ENCODE data around the gene SBF1.

GRCh38 chr22:50483977-50484853 lies 9.4 kb upstream of the SBF1 start:
- TF ChIP-seq POLR2AphosphoS5 (IDR thresholded peaks at IDR 0.05) (no peak), EP300 (IDR thresholded peaks at IDR 0.05) (no peak), CTCF (IDR thresholded peaks at IDR 0.05) (no peak)
